SU-DHL-6 (cell line): ENCODE data around the gene PARVA.

Experiments
- H2AFZ ChIP-seq: fragments of 200-600 bp; sonication (generic); 2 replicates; pipeline ENCODE4 v1.6.1; 2014; ENCODE audit warnings: low read depth, mild to moderate bottlenecking, moderate library complexity, mixed read lengths, antibody characterized with exemption, low read length; ENCODE audit not compliant: severe bottlenecking
- H3F3A ChIP-seq: fragments of 200-600 bp; shearing (Covaris generic); 2 replicates; pipeline ENCODE4 v1.6.0; 2016; ENCODE audit warnings: antibody characterized with exemption, mild to moderate bottlenecking; ENCODE audit not compliant: insufficient read depth
- H3K27ac ChIP-seq: fragments of 200-600 bp; sonication (generic); 2 replicates; pipeline ENCODE4 v1.5.1; 2016; ENCODE audit warnings: low read depth, mild to moderate bottlenecking, low read length, moderate library complexity, mixed read lengths
- H3K27me3 ChIP-seq: fragments of 200-600 bp; sonication (generic), shearing (Covaris generic); 2 replicates; pipeline ENCODE4 v1.6.0; 2014; ENCODE audit warnings: mild to moderate bottlenecking, low read length
- H3K36me3 ChIP-seq: fragments of 200-600 bp; sonication (generic); 2 replicates; pipeline ENCODE4 v1.6.1; 2014; ENCODE audit warnings: mild to moderate bottlenecking, low read length, mixed read lengths
- H3K4me2 ChIP-seq: fragments of 300-600, 200-600 bp; shearing (Covaris generic), sonication (generic); 2 replicates; pipeline ENCODE4 v1.6.0; 2014; ENCODE audit warnings: low read length, low read depth, mild to moderate bottlenecking; ENCODE audit not compliant: poor library complexity, severe bottlenecking
- H3K4me3 ChIP-seq: fragments of 200-600 bp; sonication (generic); 2 replicates; pipeline ENCODE4 v1.5.1; 2014; ENCODE audit warnings: antibody characterized with exemption, low read length, mild to moderate bottlenecking, mixed read lengths; ENCODE audit not compliant: insufficient read depth, poor library complexity, severe bottlenecking
- H3K79me2 ChIP-seq: fragments of 200-600 bp; sonication (generic); 2 replicates; pipeline ENCODE4 v1.6.1; 2014; ENCODE audit warnings: mild to moderate bottlenecking, low read length, moderate library complexity; ENCODE audit not compliant: insufficient read depth
- H3K9ac ChIP-seq: fragments of 200-600 bp; sonication (generic); 2 replicates; pipeline ENCODE4 v1.7.0; 2014; ENCODE audit warnings: mild to moderate bottlenecking, low read length
- H3K9me2 ChIP-seq: fragments of 200-600 bp; sonication (generic); replicated peaks from 2 replicates; pipeline ENCODE4 v1.6.1; 2014; ENCODE audit warnings: low read length; ENCODE audit not compliant: insufficient read depth
- H3K9me3 ChIP-seq: fragments of 200-600 bp; sonication (generic); 2 replicates; pipeline ENCODE4 v1.6.1; 2014; ENCODE audit warnings: low read length, mixed read lengths; ENCODE audit not compliant: insufficient read depth
- H4K20me1 ChIP-seq: fragments of 200-600 bp; sonication (generic); 2 replicates; pipeline ENCODE4 v1.6.1; 2014; ENCODE audit warnings: low read depth, mild to moderate bottlenecking, antibody characterized with exemption, low read length, moderate library complexity, mixed read lengths
- EZH2phosphoT487 ChIP-seq: fragments of 200-600 bp; sonication (generic), shearing (Covaris generic); conservative IDR thresholded peaks from 2 replicates; pipeline ENCODE4 v1.6.1; 2018; ENCODE audit warnings: mild to moderate bottlenecking, antibody characterized with exemption, low read length, moderate library complexity, mixed read lengths
- TF ChIP-seq, protein P1 (sequence below): fragments of 200-600 bp; sonication (generic); IDR thresholded peaks from one replicate; pipeline ENCODE4 v1.5.1; 2017; ENCODE audit warnings: antibody characterized with exemption, mild to moderate bottlenecking, low read length, moderate library complexity; ENCODE audit not compliant: insufficient read depth, poor library complexity, severe bottlenecking

The PARVA gene

DNA sequence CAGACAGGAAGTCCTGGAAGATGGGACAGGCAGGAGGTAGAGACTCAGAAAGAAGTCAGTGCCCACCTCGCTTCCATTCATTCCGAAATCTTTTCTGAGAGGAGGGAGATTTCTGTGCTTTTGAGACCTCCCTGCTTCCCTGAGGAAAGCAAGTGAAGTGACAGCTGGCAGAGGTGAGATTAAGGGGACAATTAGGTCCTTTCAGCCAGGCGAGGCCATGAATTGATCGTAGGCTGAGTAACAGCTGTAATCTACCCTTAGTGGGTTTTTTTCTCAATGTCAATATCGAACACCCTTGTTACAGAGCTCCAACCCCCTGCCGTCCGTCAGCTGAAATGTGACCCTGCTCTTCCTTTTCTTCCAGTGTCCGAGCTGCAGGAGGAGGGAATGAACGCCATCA lies 96.0 kb downstream of the PARVA start:
- Histone ChIP-seq H3K9ac (no peak overlapping the region), H3K79me2 (no peaks in the 10 kb centered on the region), H3K9me3 (no peaks in the 10 kb centered on the region), H3K36me3 (no peaks in the 10 kb centered on the region), H2AFZ (no peak overlapping the region), H4K20me1 (no peaks in the 10 kb centered on the region), H3K9me2 (no peaks in the 10 kb centered on the region; the same call in 1 of the 2 replicates), H3K4me3 (no peak overlapping the region), H3F3A (no peaks in the 10 kb centered on the region), H3K27me3 (no peaks in the 10 kb centered on the region), H3K4me2 (no peak overlapping the region), H3K27ac (no peak overlapping the region)
- TF ChIP-seq, protein P1, sequence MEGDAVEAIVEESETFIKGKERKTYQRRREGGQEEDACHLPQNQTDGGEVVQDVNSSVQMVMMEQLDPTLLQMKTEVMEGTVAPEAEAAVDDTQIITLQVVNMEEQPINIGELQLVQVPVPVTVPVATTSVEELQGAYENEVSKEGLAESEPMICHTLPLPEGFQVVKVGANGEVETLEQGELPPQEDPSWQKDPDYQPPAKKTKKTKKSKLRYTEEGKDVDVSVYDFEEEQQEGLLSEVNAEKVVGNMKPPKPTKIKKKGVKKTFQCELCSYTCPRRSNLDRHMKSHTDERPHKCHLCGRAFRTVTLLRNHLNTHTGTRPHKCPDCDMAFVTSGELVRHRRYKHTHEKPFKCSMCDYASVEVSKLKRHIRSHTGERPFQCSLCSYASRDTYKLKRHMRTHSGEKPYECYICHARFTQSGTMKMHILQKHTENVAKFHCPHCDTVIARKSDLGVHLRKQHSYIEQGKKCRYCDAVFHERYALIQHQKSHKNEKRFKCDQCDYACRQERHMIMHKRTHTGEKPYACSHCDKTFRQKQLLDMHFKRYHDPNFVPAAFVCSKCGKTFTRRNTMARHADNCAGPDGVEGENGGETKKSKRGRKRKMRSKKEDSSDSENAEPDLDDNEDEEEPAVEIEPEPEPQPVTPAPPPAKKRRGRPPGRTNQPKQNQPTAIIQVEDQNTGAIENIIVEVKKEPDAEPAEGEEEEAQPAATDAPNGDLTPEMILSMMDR: no peak
- no peak for TF ChIP-seq EZH2phosphoT487

DNA sequence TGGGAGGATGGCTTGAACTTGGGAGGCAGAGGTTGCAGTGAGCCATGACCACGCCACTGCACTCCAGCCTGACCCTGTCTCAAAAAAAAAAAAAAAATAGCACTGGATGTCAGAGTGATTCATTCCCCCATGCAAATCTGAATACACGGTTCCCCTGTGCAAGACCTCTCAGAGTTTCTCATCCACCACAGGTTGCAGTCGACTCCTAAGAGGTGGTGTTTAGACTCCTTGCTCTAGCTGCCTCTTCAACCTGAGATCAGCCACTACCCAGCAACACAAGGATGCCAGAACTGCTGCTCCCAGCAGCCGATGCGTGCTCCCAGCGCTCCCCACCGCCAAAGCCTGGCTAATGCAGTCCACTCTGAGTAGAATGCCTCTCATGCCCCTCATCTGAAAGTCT lies 97.5 kb downstream of the PARVA start:
- H3K4me3 ChIP-seq: no peak overlapping the region
- no peaks in the 10 kb centered on the region for H4K20me1 ChIP-seq
- no peaks in the 10 kb centered on the region for H3F3A ChIP-seq
- no peaks in the 10 kb centered on the region for H3K27me3 ChIP-seq
- no peak overlapping the region for H3K9ac ChIP-seq
- no peak overlapping the region for H3K4me2 ChIP-seq
- H3K9me2 ChIP-seq: no peaks in the 10 kb centered on the region; the same call in 1 of the 2 replicates
- H3K9me3 ChIP-seq: no peaks in the 10 kb centered on the region
- H3K79me2 ChIP-seq: no peaks in the 10 kb centered on the region
- H2AFZ ChIP-seq: no peak overlapping the region
- H3K36me3 ChIP-seq: no peaks in the 10 kb centered on the region
- TF ChIP-seq EZH2phosphoT487: no peak
- TF ChIP-seq, protein P1: no peak
- no peak overlapping the region for H3K27ac ChIP-seq

DNA sequence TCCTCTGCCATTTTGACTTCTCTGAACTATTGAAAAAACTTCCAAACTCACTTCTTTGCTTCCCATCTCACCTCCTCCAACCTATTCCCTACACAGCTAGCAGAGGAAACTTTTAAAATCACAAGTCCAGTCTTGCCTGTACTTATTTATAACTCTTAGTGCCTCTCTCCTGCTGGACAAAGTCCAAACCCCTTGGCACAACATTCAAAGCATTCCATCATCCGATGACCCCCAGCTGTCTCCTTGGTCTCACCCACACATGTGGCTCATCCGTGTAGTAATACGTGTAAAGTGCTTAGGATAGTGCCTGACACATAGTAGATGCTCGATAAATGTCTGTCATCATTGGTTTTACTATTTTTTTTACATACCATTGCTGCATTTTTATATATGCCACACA lies 101.4 kb downstream of the PARVA start:
- Histone ChIP-seq H4K20me1 (no peaks in the 10 kb centered on the region), H3K36me3 (no peaks in the 10 kb centered on the region), H3K27me3 (no peaks in the 10 kb centered on the region), H3K4me2 (no peak overlapping the region), H3K9me3 (no peaks in the 10 kb centered on the region), H3K79me2 (no peaks in the 10 kb centered on the region), H3K27ac (no peak overlapping the region), H2AFZ (no peak overlapping the region), H3K9ac (no peak overlapping the region), H3K4me3 (no peak overlapping the region), H3K9me2 (no peaks in the 10 kb centered on the region), H3F3A (no peaks in the 10 kb centered on the region)
- TF ChIP-seq EZH2phosphoT487: no peak
- TF ChIP-seq, protein P1: no peak
